Panc1 (cell line): ENCODE measurements around the gene LPP. TPM values are rescaled to one million over a fixed set of nuclear protein-coding genes. Genes with fewer than 3 reads are reported as not detected.

ENCODE experiments used
- ATAC-seq: fragments of 200-7000 bp; cut with Tn5 transposase; 2 replicates; pipeline ENCODE4 v1.9.1; 2020; ENCODE audit warnings: mild to moderate bottlenecking, moderate library complexity
- BruUV-seq: library from RNA; stranded (reverse); fragments of 400-500 nt; replicated peaks from 2 replicates; lab custom pipeline; 2021; lab: Mats Ljungman, UMichigan
- CTCF ChIA-PET: fragments of 300-600 bp; sonication (Branson Sonifier 250); formaldehyde crosslinking; loops from one replicate; lab custom pipeline; 2022; ENCODE audit warnings: antibody characterized with exemption; lab: Charles Lee
- POLR2A ChIA-PET: fragments of 300-600 bp; sonication (Branson Sonifier 250); formaldehyde crosslinking; loops from one replicate; lab custom pipeline; 2022; ENCODE audit warnings: antibody characterized with exemption; lab: Charles Lee
- DNase-seq: peaks from one replicate; pipeline ENCODE4 v3.0.0-alpha.2; 2010; ENCODE audit warnings: low read depth, low spot score
- H3K27ac ChIP-seq: 2 replicates; pipeline ENCODE4 v1.5.1; 2011; ENCODE audit warnings: mild to moderate bottlenecking, low read length, inconsistent platforms
- H3K27me3 ChIP-seq: fragments of 200-500 bp; sonication (Bioruptor generic); 2 replicates; pipeline ENCODE4 v1.6.0; 2014; ENCODE audit warnings: low read length, inconsistent platforms; ENCODE audit not compliant: control insufficient read depth, insufficient read depth
- H3K36me3 ChIP-seq: fragments of 200-500 bp; sonication (Bioruptor generic); 2 replicates; pipeline ENCODE4 v1.5.1; 2014; ENCODE audit warnings: inconsistent platforms, mild to moderate bottlenecking, low read length, moderate library complexity; ENCODE audit not compliant: control insufficient read depth, insufficient read depth
- H3K4me1 ChIP-seq: 2 replicates; pipeline ENCODE4 v1.5.1; 2011; ENCODE audit warnings: inconsistent platforms, mild to moderate bottlenecking, low read length, moderate library complexity; ENCODE audit not compliant: control insufficient read depth, insufficient read depth
- H3K4me3 ChIP-seq, 2 experiments: 2 replicates each; pipeline ENCODE4 v1.5.1; 2011 to 2012; ENCODE audit warnings: low read depth in 2 of 2, low read length in 2 of 2, mild to moderate bottlenecking in 2 of 2, inconsistent platforms in 1 of 2, moderate library complexity in 1 of 2
- H3K9me3 ChIP-seq: fragments of 200-500 bp; sonication (Bioruptor generic); 2 replicates; pipeline ENCODE4 v1.5.1; 2014; ENCODE audit warnings: low read depth, mild to moderate bottlenecking, inconsistent platforms, low read length, moderate library complexity; ENCODE audit not compliant: control insufficient read depth, insufficient read depth
- POLR2AphosphoS5 ChIP-seq: IDR thresholded peaks from 2 replicates; pipeline ENCODE4 v1.6.1; 2012; ENCODE audit warnings: mild to moderate bottlenecking, low read depth, low read length, moderate library complexity
- SIN3A ChIP-seq: IDR thresholded peaks from 2 replicates; pipeline ENCODE4 v1.6.1; 2012; ENCODE audit warnings: low read depth, mild to moderate bottlenecking, low read length, moderate library complexity, borderline replicate concordance; ENCODE audit not compliant: insufficient read depth
- TCF7L2 ChIP-seq: IDR thresholded peaks from 2 replicates; pipeline ENCODE4 v1.6.1; 2011; ENCODE audit warnings: mild to moderate bottlenecking, low read depth, low read length, inconsistent platforms
- in situ Hi-C: cut with HindIII; loops from 2 replicates; pipeline ENCODE4 v1.10.0; 2016; ENCODE audit warnings: low sequenced_read_pairs, low pct_unique_long_range_greater_than_20kb
- intact Hi-C: fragments of 100-400 bp; cut with micrococcal nuclease; formaldehyde crosslinking; loops from one replicate; pipeline ENCODE4 v1.10.0; 2022; ENCODE audit not compliant: unreplicated experiment
- total RNA-seq: library from RNA; stranded (reverse); gene quantifications from one replicate; pipeline ENCODE4 v1.2.1, GENCODE V29; 2021; ENCODE audit not compliant: unreplicated experiment
- TF ChIP-seq, protein P1 (sequence below): fragments of 450-650 bp; IDR thresholded peaks from 2 replicates; pipeline ENCODE4 v1.5.1; 2017; ENCODE audit warnings: mild to moderate bottlenecking
- TF ChIP-seq, protein P2 (sequence below), 2 experiments: IDR thresholded peaks; 2 replicates each; pipeline ENCODE4 v1.6.1; 2011 to 2012; ENCODE audit warnings: low read depth in 2 of 2, control low read depth in 1 of 2, low read length in 1 of 2, mild to moderate bottlenecking in 1 of 2, moderate library complexity in 1 of 2; ENCODE audit not compliant: insufficient read depth in 1 of 2

LPP gene
- total RNA-seq, 1 experiment from 2014 or later, result 90.0 TPM

DNA sequence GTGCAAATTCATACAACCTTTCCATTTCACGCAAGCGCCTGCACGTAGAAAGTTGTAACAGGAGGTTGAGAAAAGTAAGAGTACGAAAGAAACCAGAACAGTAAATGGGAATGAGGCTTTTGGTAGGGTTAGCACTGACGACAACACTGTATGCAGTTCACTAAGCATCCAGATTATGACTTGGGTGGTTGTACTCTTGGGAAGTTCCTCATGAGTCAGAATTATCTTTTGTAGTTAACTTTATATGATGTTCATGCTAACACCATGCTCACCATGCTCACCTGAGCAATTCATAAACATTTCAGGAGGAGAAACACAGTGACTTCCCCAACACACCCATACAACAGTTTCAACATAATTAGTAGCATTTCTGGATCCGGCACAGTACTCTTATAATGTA is 3.0 kb upstream of the LPP start:
- no TSS peak for BruUV-seq
- H3K4me1 ChIP-seq, result peaks cover 19% of the 10 kb centered on the region
- CTCF ChIA-PET, result interaction anchor here (0.6 to 0.7 kb wide), 2 partner anchors 72 to 410 kb away, joined by 3 read pairs; no protein-coding TSS in a partner anchor
- ATAC-seq (no peak), DNase-seq (no peak)
- TF ChIP-seq POLR2AphosphoS5 (no peak), TCF7L2 (no peak), SIN3A (no peak)
- TF ChIP-seq, protein P1, sequence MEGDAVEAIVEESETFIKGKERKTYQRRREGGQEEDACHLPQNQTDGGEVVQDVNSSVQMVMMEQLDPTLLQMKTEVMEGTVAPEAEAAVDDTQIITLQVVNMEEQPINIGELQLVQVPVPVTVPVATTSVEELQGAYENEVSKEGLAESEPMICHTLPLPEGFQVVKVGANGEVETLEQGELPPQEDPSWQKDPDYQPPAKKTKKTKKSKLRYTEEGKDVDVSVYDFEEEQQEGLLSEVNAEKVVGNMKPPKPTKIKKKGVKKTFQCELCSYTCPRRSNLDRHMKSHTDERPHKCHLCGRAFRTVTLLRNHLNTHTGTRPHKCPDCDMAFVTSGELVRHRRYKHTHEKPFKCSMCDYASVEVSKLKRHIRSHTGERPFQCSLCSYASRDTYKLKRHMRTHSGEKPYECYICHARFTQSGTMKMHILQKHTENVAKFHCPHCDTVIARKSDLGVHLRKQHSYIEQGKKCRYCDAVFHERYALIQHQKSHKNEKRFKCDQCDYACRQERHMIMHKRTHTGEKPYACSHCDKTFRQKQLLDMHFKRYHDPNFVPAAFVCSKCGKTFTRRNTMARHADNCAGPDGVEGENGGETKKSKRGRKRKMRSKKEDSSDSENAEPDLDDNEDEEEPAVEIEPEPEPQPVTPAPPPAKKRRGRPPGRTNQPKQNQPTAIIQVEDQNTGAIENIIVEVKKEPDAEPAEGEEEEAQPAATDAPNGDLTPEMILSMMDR, result no peak
- TF ChIP-seq, protein P2, sequence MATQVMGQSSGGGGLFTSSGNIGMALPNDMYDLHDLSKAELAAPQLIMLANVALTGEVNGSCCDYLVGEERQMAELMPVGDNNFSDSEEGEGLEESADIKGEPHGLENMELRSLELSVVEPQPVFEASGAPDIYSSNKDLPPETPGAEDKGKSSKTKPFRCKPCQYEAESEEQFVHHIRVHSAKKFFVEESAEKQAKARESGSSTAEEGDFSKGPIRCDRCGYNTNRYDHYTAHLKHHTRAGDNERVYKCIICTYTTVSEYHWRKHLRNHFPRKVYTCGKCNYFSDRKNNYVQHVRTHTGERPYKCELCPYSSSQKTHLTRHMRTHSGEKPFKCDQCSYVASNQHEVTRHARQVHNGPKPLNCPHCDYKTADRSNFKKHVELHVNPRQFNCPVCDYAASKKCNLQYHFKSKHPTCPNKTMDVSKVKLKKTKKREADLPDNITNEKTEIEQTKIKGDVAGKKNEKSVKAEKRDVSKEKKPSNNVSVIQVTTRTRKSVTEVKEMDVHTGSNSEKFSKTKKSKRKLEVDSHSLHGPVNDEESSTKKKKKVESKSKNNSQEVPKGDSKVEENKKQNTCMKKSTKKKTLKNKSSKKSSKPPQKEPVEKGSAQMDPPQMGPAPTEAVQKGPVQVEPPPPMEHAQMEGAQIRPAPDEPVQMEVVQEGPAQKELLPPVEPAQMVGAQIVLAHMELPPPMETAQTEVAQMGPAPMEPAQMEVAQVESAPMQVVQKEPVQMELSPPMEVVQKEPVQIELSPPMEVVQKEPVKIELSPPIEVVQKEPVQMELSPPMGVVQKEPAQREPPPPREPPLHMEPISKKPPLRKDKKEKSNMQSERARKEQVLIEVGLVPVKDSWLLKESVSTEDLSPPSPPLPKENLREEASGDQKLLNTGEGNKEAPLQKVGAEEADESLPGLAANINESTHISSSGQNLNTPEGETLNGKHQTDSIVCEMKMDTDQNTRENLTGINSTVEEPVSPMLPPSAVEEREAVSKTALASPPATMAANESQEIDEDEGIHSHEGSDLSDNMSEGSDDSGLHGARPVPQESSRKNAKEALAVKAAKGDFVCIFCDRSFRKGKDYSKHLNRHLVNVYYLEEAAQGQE (IDR thresholded peaks at IDR 0.05; ENCODE audit: insufficient read depth in 1 of 2, low read depth in 2 of 2, low read length in 1 of 2), result no peak
- no peaks in the 10 kb centered on the region for H3K9me3 ChIP-seq
- no peaks in the 10 kb centered on the region for H3K36me3 ChIP-seq
- H3K4me3 ChIP-seq, result no peak overlapping the region
- in situ Hi-C loops, result no loop called here
- no peaks in the 10 kb centered on the region for H3K27me3 ChIP-seq
- POLR2A ChIA-PET, result interaction anchor here (0.8 kb wide), 1 partner anchor 34 kb away, joined by 4 read pairs; no protein-coding TSS in a partner anchor
- no peak overlapping the region for H3K27ac ChIP-seq
- intact Hi-C loops, result loop anchor here (5.0 to 10.0 kb wide), 2 partner anchors 114 to 404 kb away; partner anchors contain the start of gene BCL6

DNA sequence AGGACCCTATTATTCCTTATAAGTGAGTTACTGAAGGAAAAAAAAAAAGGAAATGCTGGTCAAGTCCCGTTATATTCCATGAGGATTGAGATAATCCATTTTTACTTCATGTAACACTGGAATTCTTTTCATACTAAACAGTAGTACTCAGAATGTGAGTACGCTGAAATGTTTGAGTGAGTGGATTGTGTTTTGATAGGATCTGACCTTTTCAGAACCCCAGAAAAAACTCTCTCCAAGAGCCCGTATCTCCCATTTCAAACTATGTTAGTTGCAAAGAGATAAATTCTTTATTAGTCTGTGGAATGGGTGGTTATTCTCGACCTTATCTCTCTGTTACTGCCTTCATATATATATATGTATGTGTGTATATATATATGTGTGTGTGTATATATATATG is 2.5 kb upstream of the LPP start:
- in situ Hi-C loops, result no loop called here
- Histone ChIP-seq H3K4me3 (no peak overlapping the region), H3K27me3 (no peaks in the 10 kb centered on the region), H3K36me3 (no peaks in the 10 kb centered on the region), H3K27ac (no peak overlapping the region), H3K4me1 (peaks cover 22% of the 10 kb centered on the region), H3K9me3 (no peaks in the 10 kb centered on the region)
- ChIA-PET CTCF (no interaction called here), POLR2A (no interaction called here)
- no TSS peak for BruUV-seq
- ATAC-seq, result no peak
- no peak for DNase-seq
- TF ChIP-seq, protein P2 (IDR thresholded peaks at IDR 0.05; ENCODE audit: insufficient read depth in 1 of 2, low read depth in 2 of 2, low read length in 1 of 2), result no peak
- TF ChIP-seq TCF7L2 (no peak), POLR2AphosphoS5 (no peak), SIN3A (no peak)
- TF ChIP-seq, protein P1, result no peak
- intact Hi-C loops, result loop anchor here (5.0 to 10.0 kb wide), 2 partner anchors 113 to 404 kb away; partner anchors contain the start of gene BCL6
